GM21447 (cell line): ENCODE results near the gene ZNF697.
"Not testable (repeated sequence)": the region's sequence is repeated elsewhere in the genome, so short reads cannot be mapped to it uniquely, and the experiment has no call there.

Source experiments
- ATAC-seq: cut with Tn5 transposase; IDR thresholded peaks from one replicate; pipeline ENCODE4 v1.9.1; 2021; ENCODE audit not compliant: unreplicated experiment

The ZNF697 gene

GRCh38 chr1:119632103-119632490, 16.0 kb downstream of the ZNF697 start:
- ATAC-seq, result peak; percentile 29

DNA sequence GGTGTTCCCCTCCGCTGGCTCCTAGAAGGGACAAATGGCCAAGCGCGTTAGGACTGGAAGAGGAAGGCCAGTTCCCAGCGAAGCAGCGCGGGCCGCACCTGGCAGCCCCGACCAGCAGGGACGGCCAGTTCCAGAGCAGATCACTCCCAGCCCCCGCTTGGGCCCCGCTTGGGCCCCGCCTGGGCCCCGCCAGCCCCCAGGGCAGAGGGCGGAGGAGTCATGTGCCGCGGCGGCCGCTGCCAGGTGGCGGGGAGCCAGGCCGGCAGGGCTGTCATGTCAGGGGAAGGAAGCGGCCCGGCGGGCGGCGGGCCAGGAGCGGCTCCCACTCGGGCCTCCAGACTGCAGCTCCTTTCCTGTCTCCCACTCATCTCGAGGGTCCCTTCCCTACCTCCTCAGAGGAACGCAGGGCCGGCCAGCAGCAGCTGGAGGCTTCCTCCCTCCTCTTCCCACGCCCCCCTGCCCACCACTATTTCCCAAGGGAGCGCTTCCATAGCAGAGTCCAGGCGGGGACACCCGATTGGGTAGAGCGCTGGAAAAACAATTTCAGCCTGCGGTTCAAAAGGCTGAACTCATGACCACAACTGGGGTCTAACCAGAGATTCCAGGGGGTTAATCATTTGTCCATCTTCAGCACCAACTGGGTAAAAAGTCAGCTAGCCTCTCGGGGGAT, 16.5 kb downstream of the ZNF697 start:
- peak; percentile 58 for ATAC-seq

GRCh38 chr1:119631086-119631432, 17.0 kb downstream of the ZNF697 start:
- no peak for ATAC-seq

DNA sequence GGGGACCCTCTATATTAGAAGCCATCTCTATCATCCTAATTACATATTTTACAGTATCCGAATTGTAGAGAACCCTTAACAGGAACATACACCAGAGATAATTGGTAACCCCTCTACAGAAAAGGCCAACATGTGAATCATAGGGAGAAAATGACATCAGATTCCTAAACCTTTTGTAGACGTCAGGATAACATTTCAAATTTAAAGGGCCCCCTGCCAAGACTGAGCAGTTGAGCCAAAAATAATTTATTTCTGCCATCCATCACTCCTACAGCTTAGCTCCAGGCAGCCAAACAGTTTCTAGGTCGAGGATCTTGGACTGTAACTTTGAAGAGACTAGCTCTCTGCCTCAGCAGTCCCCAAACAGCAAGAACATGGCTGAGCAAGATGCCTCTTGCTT, 21.2 kb downstream of the ZNF697 start:
- ATAC-seq, result no peak

- no peak for ATAC-seq
Measured at GRCh38 chr1:119626011-119626545, 22.0 kb downstream of the ZNF697 start.

- ATAC-seq, result no peak
Measured at GRCh38 chr1:119623678-119624077, 24.4 kb downstream of the ZNF697 start.

GRCh38 chr1:119623193-119623515, 24.9 kb downstream of the ZNF697 start:
- no peak for ATAC-seq

GRCh38 chr1:119622311-119623192, 25.5 kb downstream of the ZNF697 start:
- ATAC-seq, result no peak

DNA sequence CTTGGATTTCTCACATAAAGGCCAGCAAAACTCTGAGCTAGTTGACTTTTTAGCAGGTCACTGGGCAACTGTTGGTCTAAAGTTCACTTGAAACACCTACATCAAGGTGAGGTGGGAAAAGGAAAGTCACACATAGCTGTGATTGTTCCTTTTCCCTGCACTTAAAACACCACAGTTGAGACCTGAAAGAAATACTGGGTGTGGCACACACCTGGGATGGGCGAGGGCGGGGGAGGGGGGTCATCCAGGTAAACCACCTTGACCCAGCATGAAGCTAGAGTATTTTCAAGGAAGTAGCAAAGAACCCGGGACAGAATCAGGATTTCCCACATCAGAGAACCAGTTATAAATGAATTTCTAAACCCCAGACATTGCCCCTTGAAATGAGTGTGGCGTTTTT, 26.4 kb downstream of the ZNF697 start:
- ATAC-seq, result no peak

DNA sequence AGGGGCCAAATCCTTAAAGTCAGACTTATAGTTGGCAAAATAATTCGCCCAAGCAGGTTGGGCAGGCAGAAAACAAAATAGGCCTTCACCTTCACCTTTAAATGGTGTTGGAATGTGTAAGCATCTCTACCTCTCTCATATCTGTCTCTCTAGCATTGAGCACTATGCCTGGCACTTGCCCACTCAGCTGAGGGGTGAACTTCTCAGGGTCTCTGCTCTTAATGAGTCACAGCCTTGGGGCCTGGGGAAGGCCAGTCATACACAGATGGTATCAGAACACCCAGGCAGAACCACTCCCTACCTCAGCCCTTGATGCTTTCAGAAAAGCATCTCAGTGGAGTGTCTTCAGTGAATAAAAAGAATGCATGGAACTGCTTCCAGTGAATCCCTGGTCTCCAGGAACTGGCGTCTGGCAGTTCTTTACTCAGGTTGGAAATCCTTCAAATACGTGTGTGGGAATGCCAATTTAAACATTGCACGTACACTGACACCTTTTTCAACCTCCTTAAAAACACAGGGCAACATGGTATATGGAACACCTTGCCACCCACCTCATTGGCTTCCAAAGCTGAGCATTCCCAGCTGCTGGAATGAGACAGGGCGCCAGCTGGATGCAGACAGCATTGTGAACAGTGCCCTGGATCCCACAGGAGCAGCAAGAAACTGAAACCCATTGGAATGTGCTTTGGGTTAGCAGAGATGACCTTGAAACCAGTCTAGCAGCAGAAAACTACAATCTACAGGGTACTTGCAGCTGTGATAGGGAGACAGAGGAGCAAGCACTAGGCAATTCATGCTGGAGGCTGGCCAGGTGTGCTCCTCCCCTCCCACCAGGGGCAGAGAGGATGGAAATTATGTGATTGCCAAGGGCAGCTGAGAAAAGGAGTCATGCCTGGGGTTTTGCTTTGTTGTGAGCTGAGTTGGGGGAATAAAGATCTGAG, 30.0 kb downstream of the ZNF697 start:
- ATAC-seq, result no peak

DNA sequence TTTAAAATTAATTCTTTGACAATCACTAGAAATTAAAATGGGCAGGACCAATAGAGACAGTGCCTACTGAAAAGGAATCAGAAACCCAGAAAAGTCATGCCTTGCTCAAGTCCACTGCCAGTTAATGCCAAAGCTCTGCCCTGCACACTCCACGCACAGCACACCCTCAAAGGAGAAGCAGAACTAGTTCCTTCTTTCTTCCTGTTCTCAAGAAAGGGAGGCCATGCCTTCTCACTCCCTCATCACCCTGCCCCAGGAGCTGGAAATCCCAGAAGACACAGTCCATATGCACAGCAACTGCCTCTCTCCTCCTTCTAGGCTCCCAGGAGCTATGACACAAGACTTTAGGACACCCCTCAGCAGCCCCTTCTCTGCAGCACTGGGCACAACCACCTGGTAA, 31.3 kb downstream of the ZNF697 start:
- ATAC-seq, result not testable (repeated sequence)

DNA sequence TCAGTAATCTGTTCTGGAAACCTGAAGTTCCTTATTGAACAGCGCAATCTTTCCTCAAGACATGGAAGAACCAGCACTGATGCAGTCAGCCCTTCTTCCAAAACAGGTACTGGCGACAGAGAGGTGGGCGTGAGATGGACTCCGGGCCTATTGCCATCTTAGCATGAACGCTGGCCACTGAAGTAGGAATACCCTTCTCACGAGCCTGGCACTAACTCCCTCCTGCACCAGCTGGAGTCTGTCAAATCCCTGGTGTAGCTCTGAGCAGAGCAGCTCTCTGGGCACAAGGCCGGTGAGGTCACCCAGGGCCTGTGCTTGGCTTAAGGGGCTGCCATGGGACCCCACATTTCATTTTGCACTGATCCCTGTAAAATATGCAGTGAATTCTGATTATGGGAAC, 33.0 kb downstream of the ZNF697 start:
- ATAC-seq, result not testable (repeated sequence)

DNA sequence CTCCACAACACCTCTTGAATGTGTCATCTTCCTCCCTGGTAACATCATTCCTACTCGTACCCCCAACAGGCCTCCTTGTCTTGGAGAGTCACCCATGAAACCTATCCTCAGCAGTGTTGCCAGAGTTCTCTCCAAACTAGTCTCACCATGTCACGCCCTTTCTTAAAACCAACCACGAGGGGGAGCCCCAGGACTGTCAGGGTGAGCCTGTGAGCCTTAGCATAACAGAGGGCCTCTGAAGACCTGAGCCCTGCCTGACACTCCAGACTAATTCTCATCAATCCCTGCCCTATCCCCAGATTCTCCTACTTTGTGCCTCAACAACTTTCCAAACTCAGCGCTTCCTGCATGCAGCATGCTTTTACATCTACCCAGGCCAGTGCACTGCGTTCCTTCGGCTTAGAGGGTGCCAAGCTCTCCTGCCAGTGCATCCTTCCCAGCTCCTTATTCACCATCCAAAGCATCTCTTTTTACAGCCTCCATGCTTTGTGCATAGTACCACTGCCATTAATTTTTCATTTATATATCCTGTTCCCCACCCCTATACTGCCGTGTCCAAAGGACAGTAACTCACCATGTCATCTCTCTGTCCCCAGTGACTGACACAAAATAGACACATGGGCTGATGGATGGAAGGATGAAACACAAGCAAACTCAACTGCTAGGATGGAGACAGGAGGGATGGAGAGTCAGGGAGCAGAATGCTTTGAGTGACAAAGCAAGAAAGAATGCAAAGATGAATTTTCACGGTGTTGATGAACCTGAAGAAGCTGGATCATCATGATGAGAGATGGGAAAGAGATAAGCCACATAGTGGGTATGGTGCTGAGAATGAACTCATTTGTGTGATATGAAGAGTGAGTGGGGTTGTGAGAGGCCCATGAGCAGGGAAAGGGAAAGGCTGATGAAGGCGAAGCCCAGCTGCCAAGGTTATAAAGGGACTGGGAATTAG, 34.0 kb downstream of the ZNF697 start:
- ATAC-seq, result peak; percentile 81

GRCh38 chr1:119611701-119612113, 36.4 kb downstream of the ZNF697 start:
- no peak for ATAC-seq

DNA sequence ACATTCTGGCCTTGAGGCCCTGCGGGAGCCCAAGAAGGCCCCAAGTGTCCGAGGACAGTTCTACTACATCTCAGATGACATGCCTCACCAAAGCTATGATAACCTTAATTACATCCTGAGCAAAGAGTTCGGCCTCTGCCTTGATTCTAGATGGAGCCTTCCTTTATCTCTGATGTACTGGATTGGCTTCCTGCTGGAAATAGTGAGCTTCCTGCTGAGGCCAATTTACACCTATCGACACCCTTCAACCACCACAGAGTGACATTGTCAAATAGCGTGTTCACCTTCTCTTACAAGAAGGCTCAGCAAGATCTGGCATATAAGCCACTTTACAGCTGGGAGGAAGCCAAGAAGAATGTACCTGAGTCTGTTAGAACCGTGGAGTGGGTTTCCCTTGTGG, 39.2 kb downstream of the ZNF697 start:
- not testable (repeated sequence) for ATAC-seq

DNA sequence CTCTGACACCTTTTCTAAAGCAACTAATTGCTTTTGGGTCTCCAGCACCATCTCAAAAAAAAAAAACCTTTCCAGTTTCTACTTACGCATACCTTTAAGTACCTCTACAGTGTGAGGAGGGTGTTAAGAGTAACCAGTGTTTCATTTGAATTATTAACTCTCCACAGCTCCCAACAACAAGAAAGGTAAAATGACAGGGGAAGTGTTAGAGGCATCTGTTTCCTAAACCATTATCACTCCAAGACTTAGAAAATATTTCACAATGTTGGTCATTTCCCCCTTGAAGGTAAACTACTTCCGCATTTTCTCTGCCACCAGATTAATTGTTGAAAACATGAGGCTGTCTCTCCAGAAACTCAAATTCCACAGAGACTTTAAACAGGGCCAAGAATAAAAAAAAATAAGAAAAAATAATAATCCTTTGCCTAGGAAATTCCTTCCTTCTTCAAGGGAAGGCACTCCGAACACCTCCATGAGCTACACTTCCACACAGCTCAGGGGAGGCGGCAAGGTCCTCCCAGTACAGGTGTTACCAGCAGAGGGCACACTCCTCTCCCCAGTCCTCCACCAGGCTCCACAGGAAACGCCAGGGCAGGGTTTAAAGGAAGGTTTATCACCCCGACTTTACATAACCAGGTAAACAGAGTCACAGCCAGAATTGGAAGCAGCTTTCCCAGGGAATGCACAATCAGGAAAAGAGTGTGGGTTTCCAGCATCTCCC, 40.8 kb downstream of the ZNF697 start:
- not testable (repeated sequence) for ATAC-seq

GRCh38 chr1:119606394-119606793, 41.7 kb downstream of the ZNF697 start:
- no peak for ATAC-seq

- no peak for ATAC-seq
Measured at GRCh38 chr1:119605686-119606085, 42.4 kb downstream of the ZNF697 start.

DNA sequence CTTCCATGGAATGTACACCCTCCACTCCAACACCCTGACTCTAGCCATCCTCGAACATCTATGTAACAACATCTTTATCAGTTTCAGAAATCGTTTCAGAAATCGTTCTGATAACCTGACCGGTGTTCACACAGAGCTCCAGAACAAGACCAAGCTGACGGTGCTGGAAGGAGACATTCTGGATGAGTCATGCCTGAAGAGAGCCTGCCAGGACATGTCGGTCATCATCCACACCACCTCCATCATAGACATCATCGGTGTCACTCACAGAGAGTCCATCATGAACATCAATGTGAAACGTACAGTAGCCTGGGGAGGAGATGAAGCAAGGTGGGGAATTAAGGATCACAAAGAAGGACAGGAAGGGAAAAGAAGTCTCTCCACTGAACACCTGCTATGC, 43.0 kb downstream of the ZNF697 start:
- ATAC-seq, result not testable (repeated sequence)
